DLD1 (cell line): ENCODE results near the gene LRRC51.

Source experiments
- in situ Hi-C: cut with HindIII; loops from 2 replicates; pipeline ENCODE4 v1.10.0; 2017; ENCODE audit warnings: low sequenced_read_pairs

Gene LRRC51

DNA sequence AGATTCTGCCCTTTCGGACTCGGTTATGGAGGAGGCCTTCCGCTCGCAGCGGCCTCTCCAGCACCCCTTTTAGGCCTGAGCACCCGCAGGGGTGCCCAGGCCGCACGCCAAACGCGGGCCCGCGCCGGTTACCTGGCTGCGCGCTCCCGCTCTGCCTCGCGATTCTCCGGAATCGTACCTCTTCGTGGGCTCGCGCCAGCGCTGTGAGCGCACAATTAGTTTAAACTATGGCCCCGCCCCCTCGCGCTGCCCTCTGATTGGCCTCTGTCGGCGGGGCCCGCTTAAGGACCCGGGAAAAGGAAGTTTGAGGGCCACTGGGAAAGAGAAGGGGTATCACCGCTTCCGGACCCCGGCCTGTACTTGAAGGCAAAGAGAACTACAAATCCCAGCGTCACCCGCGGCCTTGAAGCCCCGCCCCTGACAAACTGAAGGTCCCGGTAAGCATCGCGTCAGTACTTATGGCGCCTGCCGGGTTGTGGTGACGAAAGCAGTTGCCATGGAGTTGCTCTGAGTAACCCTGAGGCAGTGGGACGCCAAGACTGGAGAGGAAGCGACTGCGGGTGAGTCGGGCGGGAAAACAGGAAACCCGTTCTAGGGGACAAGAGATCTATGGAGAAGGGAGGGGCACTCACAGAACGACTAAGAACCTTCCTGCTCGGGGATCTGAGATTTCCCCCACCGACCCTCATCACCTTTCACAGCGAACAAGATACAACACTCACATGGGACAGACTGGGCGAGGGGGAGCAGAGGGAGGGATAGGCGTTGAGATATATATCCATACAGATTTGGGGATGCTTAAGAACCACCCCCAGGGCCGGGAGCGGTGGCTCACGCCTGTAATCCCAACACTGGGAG lies at the start of gene LRRC51, which contains the start of gene NUMA1:
TSS of gene LRRC51 (plus strand) at position 525 of the 858 bp plus-strand sequence. CDS start 8,234 bp downstream, outside the sequence.
TSS of gene NUMA1 (minus strand) at position 217 of the 858 bp plus-strand sequence. CDS start 44,599 bp downstream, outside the sequence.
- in situ Hi-C loops: no loop called here

DNA sequence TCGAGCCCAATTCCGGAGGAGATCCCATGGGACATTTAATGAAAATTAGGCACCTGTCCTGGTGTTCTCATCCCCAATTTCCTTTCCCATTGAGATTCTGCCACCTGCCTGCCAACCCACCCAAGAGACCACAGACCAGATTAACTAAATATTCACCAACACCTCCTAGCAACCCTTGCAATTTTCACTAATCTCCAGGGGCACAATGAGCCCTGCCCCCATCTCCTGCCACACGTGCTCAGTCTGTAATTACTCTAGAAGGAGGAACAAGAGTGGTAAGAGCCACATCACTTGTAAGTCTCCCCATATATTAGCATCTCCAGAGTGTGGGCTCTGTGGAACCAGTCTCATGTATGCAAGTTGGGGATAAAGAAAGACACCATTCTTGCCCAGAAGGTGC lies 44.0 kb upstream of the LRRC51 start:
- in situ Hi-C loops: no loop called here

DNA sequence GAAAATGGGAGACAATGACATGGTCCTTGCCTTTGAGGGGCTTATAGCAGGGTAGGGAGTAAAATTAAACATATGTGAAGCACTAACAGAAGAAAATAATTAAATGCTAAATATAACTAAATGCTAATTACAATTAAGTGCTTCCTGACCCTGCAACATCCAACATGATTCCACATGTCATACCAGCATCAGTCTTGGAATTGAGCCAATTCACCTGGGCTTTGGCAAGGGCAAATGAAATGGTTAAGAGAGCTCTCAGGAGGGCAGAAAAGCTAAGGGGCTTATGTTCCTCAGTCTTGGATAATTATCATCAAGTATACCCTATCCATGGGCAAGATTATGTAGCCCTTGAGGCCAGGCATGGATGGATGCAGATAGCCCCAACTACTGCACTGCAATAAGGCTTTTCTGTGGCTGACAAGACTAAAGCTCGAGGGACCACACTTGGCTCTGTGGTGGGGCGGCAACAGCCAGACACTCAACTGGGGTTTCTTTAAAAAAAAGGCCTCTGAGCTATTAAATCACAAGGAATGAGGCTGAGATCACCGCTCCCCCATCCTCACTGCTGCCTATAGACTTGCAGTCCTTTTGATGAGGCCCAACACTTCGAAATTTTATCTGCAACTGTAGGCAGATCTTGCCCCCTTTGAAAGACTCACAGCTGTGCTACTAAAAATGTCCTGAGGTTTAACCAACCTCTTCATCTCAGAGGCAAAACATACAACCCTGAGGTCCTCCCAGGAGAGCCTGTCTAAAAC lies 42.9 kb upstream of the LRRC51 start:
- in situ Hi-C loops: no loop called here

GRCh38 chr11:72038491-72038890 lies 42.2 kb upstream of the LRRC51 start:
- in situ Hi-C loops: no loop called here

GRCh38 chr11:72039031-72039855 lies 41.4 kb upstream of the LRRC51 start:
- in situ Hi-C loops: no loop called here

GRCh38 chr11:72039856-72040401 lies 40.7 kb upstream of the LRRC51 start:
- in situ Hi-C loops: no loop called here

GRCh38 chr11:72040491-72041363 lies 39.9 kb upstream of the LRRC51 start:
- in situ Hi-C loops: no loop called here

DNA sequence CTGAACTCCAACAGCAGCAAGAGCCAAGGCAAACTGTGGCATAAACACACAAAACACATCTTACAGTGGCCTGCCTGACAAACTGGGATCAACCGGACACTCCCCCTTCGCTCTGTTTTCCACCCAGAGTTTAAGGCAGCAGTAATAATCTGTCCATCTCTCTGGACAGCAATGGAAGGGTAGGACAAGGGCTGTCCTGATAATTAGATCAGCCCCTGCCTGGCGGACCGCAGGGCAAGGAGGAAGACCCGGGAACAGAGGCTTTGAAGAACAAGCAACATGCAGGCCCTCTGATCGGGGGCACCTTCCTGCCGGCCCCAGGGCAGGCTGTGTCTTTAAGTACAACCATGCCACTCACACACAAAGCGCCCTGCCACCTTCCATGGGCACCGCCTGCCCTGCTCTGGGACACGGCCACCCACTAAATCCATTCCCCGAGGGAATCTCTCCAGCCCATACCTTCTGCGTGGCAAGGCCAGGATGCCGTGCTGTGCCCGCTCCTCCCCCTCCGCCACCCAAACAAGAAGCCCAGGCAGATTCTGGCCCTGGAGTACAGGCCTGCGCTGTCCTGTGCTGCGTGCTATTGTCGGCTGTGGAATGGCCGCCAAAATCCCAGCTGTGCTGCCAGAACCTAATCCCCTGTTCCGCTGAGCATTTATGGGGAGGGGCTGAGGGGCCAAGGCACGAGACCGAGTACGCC lies 39.1 kb upstream of the LRRC51 start:
- in situ Hi-C loops: no loop called here

DNA sequence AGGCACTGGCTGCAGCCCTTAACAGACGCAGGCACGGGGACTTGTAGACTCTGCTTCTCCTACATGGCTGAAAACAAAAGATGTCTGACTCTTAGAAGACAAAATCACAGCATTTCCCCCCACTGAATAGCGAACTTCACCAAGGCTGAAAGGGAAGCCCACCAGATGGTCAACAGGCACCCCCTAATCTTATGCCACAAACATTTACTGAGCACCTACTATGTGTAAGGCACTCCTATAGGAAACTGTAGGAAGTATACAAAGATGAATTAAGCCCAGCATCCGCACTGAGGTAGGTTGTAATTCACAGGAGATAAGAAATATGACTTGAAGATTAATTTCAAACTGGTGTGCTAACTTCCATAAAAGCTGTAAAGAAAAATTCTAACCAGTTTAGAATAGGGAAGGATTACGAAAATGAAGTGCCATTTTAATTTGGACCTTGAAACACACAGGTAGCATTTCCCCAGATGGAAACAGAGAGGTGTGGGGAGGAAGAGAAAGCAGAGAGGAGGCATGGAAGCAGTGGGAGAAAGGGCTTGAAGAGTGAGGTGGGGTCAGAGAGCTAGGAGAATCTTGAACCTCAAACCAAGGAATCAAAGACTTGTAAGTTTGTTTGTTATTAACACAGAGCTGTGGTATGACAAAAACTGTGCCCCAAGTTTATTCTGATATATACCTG lies 38.4 kb upstream of the LRRC51 start:
- in situ Hi-C loops: no loop called here

DNA sequence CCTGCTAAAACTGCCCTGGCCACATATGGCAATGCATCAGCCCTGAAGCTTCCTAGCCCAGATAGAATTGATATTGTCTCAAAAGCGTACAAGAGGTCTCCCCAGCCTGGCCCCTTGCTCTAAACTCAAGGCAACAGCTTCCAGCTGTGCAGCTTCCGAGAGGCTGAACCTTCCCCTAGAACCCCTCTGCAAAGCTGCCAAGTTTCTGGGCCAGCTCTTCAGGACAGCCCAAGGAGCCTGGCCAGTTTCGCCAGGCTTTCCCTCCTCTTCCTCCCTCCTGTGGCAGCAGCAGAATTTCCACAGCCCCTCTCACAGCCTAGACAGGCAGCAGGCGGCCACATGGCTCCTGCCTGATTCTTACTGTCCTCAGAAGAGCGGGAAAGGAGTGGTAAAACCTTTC lies 34.8 kb upstream of the LRRC51 start:
- in situ Hi-C loops: no loop called here

- in situ Hi-C loops: no loop called here
Observed at GRCh38 chr11:72048766-72049460, 31.7 kb upstream of the LRRC51 start.

GRCh38 chr11:72058416-72059034 lies 22.1 kb upstream of the LRRC51 start:
- in situ Hi-C loops: no loop called here

- in situ Hi-C loops: no loop called here
Observed at GRCh38 chr11:72061739-72062396, 18.8 kb upstream of the LRRC51 start.

DNA sequence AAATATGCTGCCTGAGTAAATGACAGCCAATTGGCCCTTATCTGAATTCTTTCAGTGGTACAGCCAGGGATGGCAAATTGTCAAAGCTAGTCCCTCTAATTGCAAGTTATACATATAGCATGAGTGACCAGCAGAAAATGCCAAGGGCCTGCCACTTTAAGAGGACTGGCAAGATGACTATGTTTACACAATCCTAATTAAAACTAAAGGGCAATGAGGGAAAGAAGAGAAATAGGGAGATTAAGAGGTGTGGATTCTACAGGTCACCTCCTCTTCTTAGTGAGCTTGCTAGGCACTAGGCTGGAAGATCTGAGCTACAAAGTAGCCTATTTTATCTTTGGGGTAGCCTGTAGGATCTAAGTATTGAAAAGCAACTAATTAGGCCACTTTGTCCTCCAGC lies 13.8 kb upstream of the LRRC51 start:
- in situ Hi-C loops: no loop called here

DNA sequence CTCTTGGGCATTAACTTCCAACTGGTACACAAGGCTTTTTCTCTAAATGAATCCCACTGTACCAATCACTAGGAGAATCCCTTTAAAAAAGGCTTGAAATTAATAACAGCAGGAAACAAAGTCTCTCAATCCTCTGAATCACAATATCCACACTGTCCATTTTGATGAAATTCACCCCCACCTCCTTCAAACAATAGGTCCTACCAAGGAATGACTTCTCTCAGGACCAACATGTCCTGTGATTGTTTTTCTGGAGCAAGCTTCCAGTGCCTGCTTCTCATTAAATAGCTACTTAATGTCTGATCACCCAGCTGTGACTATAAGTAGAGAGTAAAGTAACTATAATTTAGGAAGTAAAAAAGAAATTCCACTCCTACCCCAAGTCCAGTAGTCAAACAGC lies 13.4 kb upstream of the LRRC51 start:
- in situ Hi-C loops: no loop called here

DNA sequence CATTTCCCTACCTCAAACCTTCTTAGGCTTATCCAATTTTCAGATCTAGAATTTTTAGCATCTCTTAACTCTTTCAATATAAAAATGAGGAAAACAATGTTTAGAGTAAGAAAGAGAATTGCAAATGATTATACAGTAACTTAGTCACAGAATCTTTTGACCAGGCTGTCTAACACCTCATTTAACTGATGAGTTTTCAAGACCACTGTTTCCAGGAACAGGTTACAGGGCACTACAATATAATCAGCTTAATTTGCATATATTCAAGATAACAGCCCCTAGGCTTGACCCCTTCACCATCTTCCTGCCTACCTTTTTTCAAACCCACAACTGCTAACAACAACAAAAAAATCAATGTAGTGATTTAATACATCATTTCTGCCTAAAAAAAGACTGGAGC lies 13.0 kb upstream of the LRRC51 start:
- in situ Hi-C loops: no loop called here

DNA sequence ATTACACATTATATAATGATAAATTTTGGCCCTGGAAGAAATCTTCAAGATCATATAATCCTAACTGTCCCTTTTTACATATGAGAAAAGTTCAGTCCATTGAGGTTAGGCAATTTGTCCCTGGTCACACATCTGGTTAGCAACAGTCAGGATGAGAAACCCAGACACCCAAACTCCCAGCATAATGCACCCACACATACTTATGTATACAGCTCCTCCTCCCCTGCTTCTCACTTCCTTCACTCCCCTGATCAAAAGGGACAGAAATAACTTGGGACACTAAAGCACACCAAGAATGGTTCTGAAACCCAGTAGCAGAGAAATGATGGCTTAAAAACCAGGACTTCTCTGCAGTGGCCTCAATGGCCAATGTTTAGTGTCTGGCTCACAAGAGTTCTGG lies 11.4 kb upstream of the LRRC51 start:
- in situ Hi-C loops: no loop called here
